ENCODE results near the gene HPSE2. TPM values are rescaled to one million over a fixed set of nuclear protein-coding genes. Genes with fewer than 3 reads are reported as not detected.

The HPSE2 gene
- total and polyA plus RNA-seq, 2 of the 13 experiments (the other 11 are each of a cell fraction or from before 2014, with no cell fraction given) = 0.01 TPM; not detected in 1

DNA sequence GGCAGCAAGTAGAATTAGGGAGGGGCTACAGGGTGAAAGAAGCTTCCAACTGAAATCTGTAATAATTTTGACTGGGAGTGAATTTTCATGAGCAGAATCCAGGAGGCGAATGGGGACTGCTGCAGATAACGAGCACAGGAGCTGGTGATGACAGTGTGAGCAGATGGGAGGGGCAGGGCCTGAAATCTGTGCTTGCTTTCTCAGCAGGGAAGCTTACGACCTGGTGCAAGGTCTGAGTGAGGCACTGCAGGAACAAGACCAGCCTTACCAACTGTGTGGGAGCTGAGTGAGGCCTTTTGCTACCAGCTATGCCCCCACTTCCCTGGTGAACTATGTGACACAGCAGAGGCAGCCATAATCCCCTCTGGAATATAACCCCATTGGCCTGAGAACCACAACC, 109.8 kb downstream of the HPSE2 start (continued):
- TF ChIP-seq GTF2F1 (IDR thresholded peaks at IDR 0.05; ENCODE audit: low read length) (no peak), SMAD1 (CRISPR knock-in tag; IDR thresholded peaks at IDR 0.05; ENCODE audit: borderline replicate concordance, low read depth) (no peak)
- TF ChIP-seq, protein P1, sequence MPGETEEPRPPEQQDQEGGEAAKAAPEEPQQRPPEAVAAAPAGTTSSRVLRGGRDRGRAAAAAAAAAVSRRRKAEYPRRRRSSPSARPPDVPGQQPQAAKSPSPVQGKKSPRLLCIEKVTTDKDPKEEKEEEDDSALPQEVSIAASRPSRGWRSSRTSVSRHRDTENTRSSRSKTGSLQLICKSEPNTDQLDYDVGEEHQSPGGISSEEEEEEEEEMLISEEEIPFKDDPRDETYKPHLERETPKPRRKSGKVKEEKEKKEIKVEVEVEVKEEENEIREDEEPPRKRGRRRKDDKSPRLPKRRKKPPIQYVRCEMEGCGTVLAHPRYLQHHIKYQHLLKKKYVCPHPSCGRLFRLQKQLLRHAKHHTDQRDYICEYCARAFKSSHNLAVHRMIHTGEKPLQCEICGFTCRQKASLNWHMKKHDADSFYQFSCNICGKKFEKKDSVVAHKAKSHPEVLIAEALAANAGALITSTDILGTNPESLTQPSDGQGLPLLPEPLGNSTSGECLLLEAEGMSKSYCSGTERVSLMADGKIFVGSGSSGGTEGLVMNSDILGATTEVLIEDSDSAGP (CRISPR knock-in tag; IDR thresholded peaks at IDR 0.05; ENCODE audit: borderline replicate concordance) = no peak

DNA sequence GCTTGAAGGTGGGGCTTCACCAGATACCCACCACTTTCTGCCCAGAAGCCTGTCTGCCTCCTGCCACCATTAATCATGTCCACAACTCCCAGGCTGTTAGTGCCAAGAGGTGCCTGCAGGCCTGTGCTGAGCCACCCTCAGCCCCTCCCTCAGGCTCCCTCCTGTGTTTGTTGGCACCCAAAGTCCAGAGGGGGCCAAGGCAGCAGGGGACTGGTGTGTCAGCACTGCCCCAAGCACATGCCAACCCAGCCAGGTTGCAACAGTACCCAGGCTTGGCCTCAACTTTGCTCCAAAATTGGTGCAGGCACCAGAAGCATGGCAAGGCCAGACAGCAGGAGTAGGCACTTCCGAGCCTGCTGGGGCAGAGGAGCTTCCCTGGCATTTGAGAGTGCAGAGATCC, 111.3 kb downstream of the HPSE2 start:
- ATAC-seq = no peak
- Histone ChIP-seq H3K4me2 (ENCODE audit: low read depth, low read length) (no peak overlapping the region), H3K9ac (ENCODE audit: insufficient read depth, low read depth, low read length) (no peak overlapping the region), H3K27me3 (ENCODE audit: control insufficient read depth in 1 of 2, insufficient read depth in 2 of 2, low read length in 2 of 2) (no peaks in the 10 kb centered on the region), H3K4me1 (ENCODE audit: insufficient read depth, low read length) (no peaks in the 10 kb centered on the region), H2AFZ (ENCODE audit: low read length) (no peak overlapping the region), H3K79me2 (ENCODE audit: insufficient read depth, low read length) (no peaks in the 10 kb centered on the region), H3K36me3 (replicated peaks in 1 of 2; ENCODE audit: control insufficient read depth in 1 of 2, insufficient read depth in 2 of 2, low read length in 2 of 2) (no peaks in the 10 kb centered on the region), H3K4me3 (replicated peaks in 1 of 3; ENCODE audit: insufficient read depth in 1 of 3, low read depth in 2 of 3, low read length in 3 of 3) (no peak overlapping the region), H4K20me1 (ENCODE audit: insufficient read depth, low read length) (no peaks in the 10 kb centered on the region), H3K9me3 (ENCODE audit: low read length) (peaks cover 8% of the 10 kb centered on the region; the same call in 1 of the 2 replicates), H3K27ac (ENCODE audit: extremely low read length, insufficient read depth, low read length) (no peak overlapping the region)
- DNase-seq (ENCODE audit: low spot score) = no peak
- BruUV-seq (replicated peaks) = no TSS peak
- TF ChIP-seq KLF16 (CRISPR knock-in tag; IDR thresholded peaks at IDR 0.05) = no peak
- TF ChIP-seq ZC3H13 (CRISPR knock-in tag; IDR thresholded peaks at IDR 0.05) = no peak
- TF ChIP-seq ZSCAN29 (CRISPR knock-in tag; conservative IDR thresholded peaks at IDR 0.05) = no peak
- TF ChIP-seq JARID2 (CRISPR knock-in tag; IDR thresholded peaks at IDR 0.05; ENCODE audit: insufficient replicate concordance) = no peak
- TF ChIP-seq RFX3 (CRISPR knock-in tag; IDR thresholded peaks at IDR 0.05) = no peak
- TF ChIP-seq SSRP1 (CRISPR knock-in tag; IDR thresholded peaks at IDR 0.05) = no peak
- no peak for TF ChIP-seq MYC (CRISPR knock-in tag; IDR thresholded peaks at IDR 0.05; ENCODE audit: borderline replicate concordance)
- POLR2A ChIA-PET = no interaction called here
- FAIRE-seq = no peak
- no CpG with 5 or more reads among the region's 1 CpG for WGBS (ENCODE audit: low lambda C conversion rate)
- intact Hi-C loops (cut with micrococcal nuclease; ENCODE audit: unreplicated experiment) (no loop called here), in situ Hi-C loops (cut with HindIII; ENCODE audit: extremely low pct_ligation_motif_present, low pct_unique_long_range_greater_than_20kb) (no loop called here)
- CTCF ChIA-PET (ENCODE audit: low intra/inter-chr PET ratio, low total read pairs) = no interaction called here
